Measurements from ENCODE around the gene MLYCD.
A peak's percentile ranks its signal among the peaks of the same experiment; 100 is the strongest.

MLYCD gene

DNA sequence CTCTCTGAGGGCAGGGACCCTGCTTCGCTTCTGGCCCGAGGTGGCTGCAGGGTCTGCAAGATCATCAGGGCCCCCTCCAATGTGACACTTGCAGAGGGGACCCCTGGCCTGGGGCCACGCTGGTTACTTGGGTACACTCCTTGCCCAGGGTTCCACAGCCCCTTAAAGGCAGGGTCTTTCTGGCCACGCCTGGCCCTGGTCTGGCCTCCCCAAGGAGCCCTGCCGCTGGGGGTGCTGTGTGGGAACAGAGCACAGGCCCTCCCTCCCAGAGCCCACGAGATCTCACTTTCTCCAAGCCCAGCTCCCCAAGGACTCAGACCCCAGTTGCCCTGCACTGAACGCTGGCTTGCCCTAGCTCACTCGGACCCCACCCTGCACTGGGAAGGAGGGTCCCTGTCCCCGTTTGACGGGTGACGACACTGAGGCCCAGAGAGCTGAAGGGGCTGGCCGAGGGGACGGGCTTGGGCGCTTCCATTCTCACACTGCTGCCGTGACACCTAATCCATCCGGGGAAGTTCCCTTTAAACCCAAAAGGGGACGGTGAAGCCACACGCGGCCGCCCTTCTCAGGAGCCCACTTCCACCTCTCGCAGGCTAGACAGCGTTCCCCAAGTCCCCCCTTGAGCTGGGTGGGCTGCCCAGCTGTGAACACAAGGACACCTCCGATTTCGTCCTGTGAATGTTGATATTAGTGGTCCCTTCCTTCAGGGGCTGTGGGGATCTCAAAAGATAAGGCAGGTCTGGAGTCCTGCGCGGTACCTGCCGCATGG lies 27.2 kb downstream of the MLYCD start:
- no peak for DNase-seq (ENCODE audit: low spot score)

DNA sequence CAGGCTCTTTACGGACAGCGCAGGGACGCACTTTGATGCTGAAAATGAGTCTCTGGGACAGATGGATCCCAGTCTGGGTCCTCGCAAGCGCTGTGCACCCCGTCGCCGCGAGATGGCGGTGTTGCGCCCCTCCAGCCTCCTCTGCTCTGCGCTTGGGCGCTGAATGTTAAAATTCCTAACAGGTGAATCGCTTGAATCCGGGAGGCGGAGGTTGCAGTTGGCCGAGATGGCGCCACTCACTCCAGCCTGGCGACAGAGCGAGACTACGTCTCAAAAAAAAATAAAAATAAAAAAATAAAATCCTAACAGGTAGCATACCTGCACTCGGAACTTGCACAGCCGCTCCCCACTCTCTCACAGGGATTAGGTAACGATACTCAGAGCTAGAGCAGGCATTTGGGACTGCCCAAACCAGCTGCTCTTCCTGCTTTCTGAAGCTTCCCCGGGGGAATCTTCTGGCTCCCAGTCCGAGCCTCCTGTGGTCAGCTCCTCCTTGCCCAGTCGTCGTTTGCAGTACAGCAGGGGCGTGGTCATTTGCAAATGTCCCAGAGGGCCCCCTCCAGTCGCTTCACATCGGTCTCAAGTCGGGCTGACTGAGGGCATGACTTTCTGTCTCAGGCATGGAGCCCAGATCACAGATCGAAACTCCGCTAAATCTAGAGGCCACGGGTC lies 27.9 kb downstream of the MLYCD start:
- peak; percentile 84 for DNase-seq (ENCODE audit: low spot score)

GRCh38 chr16:83928341-83929055 lies 29.6 kb downstream of the MLYCD start:
- no peak for DNase-seq (ENCODE audit: low spot score)

DNA sequence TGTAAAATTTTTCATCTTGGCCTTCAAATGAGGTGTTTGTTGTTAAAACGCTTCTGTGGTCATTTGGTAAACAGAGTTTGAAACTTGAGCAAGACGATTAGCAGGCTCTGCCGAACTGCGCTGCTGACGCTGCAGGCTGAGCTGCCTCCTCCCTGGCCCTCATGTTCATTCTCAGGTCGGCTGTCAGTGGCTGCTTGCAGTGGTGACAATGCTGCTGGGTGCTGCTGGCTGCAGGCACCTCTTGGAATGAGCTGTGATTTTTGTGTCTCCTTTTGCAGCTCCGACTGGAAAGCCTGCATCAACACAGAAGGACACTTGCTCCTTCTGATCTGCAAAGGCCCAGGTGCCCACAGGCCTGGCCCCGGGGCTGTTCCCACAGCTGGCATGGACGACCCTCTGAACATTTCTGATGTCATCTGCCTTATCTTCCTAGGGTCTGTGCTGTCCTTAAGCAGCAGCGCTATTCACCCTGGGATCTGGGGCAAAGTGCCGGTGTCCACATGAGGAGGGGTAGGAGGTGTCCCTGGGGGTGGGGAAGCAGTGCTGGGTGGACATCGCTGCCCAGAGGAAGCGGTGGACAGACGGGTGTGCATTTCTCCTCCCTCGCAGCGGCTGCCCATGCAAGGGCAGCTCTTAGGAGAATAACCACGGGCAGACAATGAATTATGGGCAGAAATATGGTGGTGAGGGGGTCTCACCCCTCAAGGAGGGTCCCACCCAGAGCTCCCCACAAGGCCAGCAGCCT lies 31.1 kb downstream of the MLYCD start:
- no peak for DNase-seq (ENCODE audit: low spot score)

DNA sequence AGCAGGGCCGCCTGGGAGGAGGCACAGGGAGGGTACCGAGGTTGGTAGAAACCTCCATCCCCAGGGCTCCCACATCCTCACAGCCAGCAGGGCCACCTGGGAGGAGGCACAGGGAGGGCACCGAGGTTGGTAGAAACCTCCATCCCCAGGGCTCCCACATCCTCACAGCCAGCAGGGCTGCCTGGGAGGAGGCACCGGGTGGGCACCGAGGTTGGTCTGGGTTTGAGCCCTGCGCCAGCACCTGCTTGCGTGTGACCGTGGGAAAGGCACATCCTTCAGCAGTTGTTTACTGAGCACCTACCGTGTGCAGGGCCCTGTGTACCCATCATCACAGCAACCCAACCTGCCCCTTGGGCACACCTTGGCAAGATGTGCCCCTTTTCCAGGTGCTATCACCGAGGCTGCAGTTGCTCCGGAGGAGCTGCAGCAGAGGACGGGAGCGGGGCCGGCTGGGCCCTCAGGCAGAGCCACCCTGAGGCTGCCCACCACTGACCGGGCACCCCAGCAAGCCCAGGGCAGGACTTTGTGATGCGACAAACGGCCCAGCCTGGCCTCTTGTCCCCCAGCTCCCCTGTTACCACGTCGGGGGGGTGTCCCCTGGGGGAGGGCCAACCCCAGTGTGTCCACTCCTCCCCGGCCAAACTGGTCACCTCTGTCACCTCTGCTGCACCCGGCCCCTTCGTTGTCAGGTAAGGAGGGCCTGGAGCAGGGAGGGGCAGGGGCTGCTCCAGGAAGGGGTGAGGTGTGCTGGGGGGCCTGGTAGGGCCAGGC lies 32.0 kb downstream of the MLYCD start:
- DNase-seq (ENCODE audit: low spot score) = no peak

DNA sequence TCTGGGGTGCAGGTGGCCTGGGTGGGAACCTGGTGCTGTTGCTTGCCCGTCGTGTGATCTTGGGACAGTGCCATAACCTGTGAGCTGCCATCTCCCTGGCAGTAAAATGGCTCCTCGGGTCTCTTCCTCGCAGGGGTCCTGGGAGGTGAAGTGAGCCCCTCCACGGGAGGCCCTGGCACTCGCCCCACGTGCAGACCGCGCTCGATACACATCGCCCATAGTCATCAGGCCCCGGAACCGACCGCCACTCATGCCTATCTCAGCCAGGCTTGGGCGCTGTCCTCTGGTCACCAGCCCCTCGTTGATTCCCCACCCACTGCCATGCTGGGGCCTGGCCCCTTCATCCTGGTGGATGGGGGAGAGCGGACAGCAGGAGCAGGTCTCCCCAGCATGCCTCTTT lies 32.6 kb downstream of the MLYCD start:
- no peak for DNase-seq (ENCODE audit: low spot score)

- DNase-seq (ENCODE audit: low spot score) = no peak
Observed at GRCh38 chr16:83932304-83932703, 33.4 kb downstream of the MLYCD start.

GRCh38 chr16:83932955-83933673 lies 34.2 kb downstream of the MLYCD start:
- no peak for DNase-seq (ENCODE audit: low spot score)

DNA sequence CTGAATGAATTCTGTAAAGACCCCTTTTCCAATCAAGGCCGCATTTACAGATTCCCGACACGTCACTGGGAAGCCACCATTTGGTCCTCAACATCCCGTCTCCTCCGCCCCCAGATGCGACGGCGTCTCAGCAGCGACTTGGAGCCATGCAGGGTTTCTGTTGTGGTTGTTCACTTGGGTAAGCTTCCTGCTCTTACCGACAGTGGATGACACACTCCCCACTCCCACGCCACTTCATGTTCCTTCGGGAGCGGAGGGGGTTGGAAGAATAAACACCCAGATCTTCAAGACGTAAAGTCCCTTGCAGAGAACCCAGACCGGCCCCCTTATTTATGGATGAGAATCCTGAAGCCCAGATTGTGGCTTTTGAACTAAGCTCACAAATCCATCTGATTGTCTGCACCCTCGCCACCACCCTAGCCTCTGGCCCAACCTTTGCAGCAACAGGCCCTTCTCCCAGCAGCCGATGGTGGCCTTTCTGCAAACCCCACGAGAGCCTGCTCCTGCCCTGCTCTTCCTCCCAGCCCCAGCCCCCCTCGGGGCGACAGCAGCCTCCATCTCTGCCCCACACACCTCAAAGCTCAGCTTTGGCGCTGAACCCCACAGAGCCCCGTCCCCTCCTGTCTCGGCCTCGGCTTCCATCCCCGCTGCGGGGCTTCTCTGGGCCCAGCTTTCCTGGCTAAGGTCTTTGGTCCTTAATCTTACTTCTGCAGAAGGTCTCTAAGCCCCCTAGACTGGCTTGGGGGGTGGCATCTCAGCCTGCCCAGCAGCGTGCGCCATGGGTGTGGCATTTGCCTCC lies 35.2 kb downstream of the MLYCD start:
- no peak for DNase-seq (ENCODE audit: low spot score)

DNA sequence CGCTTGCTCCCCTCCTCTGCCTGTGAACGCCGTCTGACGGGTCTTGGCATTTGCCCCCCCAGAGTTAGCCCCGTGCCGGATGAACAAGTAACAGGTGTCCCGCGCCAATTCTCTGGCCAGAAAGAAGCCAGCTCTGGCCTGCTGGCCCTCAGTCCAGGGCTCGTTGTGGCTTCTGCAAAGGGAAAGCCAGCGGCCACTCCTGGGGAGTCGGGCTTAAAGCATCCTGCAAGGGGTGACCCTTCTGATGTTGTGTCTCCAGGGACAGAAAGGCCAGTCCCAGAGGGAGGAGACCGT lies 35.7 kb downstream of the MLYCD start:
- DNase-seq (ENCODE audit: low spot score) = no peak

GRCh38 chr16:83935005-83935857 lies 36.3 kb downstream of the MLYCD start:
- DNase-seq (ENCODE audit: low spot score) = no peak

DNA sequence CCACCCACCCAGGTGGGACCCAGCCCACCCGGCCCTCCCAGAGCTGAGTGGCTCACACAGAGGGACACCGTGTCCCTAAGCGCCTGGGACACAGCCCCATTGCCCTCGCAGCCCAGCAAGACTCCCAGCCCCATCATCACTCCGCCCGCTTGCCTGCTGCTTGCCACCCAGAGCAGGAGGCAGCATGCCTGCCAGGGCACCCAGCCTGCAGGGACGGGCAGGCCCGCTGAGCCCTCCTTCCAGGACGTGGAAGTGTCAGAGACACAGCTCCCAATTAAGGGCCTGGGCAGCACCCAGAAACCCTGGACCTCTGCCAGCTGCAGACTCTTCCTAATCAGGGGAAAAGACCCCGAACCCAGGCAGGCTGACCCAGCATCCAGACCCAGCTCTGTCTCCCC lies 36.9 kb downstream of the MLYCD start:
- no peak for DNase-seq (ENCODE audit: low spot score)

- DNase-seq (ENCODE audit: low spot score) = no peak
Observed at GRCh38 chr16:83936581-83937165, 37.8 kb downstream of the MLYCD start.

DNA sequence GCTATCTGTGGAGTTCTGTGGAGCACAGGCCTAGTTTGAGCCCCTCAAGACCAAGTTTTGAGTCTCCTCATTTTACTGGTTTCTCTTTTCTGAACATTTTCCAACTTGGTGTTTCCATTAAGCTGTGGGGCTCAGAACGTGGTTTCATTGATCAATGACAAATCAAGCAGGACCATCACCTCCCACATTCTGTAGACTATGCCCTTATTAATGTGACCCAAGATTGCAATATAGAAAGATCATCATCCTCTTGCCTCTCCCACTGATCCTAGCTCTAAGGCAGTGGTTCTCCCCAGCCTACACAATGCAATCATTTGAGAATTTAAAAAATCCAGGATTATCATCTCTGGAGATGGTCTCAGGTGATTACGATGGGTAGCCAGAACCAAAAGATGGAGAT lies 38.4 kb downstream of the MLYCD start:
- DNase-seq (ENCODE audit: low spot score) = no peak

DNA sequence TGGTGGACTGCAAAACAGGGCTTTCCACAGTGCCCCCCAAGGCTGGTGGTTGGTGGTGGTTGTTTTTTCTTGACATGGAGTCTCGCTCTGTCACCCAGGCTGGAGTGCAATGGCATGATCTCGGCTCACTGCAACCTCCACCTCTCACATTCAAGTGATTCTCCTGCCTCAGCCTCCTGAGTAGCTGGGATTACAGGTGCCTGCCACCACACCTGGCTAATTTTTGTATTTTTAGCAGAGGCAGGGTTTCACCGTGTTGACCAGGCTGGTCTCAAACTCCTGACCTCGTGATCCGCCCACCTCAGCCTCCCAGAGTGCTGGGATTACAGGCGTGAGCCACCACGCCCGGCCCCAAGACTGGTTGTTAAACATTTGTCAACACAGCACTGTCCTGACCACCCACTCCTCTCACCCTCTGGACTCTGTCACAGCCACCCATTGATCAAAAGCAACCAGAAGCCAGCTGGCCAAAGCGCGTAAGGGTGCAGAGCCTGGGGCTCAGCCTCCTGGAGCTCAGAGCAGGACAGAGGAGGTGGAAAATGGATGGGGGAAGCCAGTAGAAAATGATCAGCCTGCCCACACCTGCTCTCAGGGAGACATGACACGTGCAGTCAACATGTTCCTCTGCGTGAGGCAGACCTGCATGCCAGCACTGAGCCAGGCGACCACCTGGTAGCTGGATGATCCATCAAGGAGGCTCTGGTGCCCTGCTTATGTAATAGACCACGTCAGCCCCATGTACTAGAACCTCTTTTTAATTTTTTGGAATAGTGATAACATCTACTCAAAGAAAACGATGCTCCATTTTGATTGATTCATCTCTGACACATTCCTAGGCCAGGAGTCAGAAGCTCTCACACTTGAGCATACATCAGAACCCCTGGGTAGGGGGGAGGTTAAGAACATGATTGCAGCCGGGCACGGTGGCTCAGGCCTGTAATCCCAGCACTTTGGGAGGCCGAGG lies 39.3 kb downstream of the MLYCD start:
- no peak for DNase-seq (ENCODE audit: low spot score)

DNA sequence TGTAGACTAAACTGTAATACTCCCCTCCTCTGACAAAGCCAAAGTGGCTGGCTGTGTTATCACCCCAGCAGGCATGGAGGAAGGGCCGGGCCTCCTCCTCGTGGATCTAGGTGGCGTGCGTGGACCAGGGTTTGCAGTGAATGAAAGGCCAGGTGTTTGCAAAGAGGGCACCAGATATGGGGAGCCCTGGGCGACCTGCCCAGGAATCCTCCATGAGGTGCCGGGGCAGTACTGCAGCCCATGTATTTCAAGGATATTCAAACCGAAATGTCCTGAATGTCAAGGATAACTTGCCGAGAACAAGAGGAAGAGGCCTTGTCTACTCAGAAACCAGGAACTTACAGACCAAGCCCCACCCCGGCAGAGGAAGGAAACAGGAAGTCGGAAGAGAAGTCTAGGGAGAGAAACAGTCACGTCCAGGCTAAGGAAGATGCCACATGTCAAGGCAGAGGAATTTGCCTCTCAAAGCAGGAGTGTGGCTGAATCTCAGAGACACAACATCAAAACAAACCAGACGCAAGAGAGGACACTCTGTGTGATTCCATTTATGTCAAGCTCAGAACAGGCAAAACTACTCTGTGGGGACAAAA lies 40.4 kb downstream of the MLYCD start:
- no peak for DNase-seq (ENCODE audit: low spot score)

GRCh38 chr16:83940119-83940518 lies 41.2 kb downstream of the MLYCD start:
- DNase-seq (ENCODE audit: low spot score) = no peak

All from left forelimb (tissue), 1 donor.